Embryonic facial prominence (tissue), 1 donor: Measurements from ENCODE around the gene FCN3.
"Not testable (repeated sequence)": the region's sequence is repeated elsewhere in the genome, so short reads cannot be mapped to it uniquely, and the experiment has no call there.

Experiments used
- DNase-seq: peaks from one replicate; pipeline ENCODE4 v3.0.0-alpha.2; 2016; ENCODE audit errors: extremely low spot score

Gene FCN3

GRCh38 chr1:27374362-27375086 is at the start of gene FCN3:
FCN3 (minus strand) TSS chr1:27374824; CDS start chr1:27374818, 6 bp downstream.
- no peak for DNase-seq

DNA sequence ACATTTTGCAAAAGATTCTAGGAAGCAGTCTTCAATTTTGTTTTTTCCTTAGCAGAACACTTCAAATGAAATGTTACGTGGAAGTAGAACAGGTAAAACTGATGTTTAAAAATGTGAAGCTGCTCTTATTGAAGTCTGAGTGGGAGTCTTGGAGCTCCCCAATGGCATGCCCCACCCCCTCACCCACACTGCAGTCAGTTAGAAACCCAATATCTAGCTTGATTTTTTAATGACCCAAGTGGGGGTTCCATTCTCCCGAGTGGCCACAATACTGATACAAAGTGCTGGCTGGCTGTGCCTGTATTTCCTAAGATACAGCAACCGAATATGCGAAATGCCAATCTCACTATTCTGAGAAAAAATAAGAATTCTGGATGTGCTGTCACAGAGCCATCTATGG is 49.1 kb upstream of the FCN3 start:
- DNase-seq, result no peak

- no peak for DNase-seq
Observed at GRCh38 chr1:27418326-27419185, 43.9 kb upstream of the FCN3 start.

- no peak for DNase-seq
Observed at GRCh38 chr1:27417713-27418112, 43.1 kb upstream of the FCN3 start.

GRCh38 chr1:27416387-27417111 is 41.9 kb upstream of the FCN3 start:
- DNase-seq, result no peak

DNA sequence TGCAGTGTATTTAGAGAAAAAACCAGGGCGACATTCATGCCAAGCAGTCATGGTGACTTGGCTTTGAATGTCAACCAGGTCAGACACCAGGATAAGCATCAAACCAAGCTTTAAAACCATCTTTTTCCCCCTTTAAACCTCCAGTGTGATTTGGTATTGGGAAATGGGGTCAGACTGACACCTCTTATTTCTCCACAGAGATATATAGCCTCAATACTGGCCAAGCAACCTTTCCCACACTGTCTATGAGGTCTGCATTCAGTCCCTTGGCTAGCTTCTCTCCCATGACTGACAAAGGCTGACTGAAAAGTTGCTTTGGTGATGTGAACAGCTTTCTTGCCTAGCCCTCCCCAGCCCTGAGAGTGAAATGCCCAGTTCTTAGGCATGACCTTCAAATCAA is 39.5 kb upstream of the FCN3 start:
- no peak for DNase-seq

DNA sequence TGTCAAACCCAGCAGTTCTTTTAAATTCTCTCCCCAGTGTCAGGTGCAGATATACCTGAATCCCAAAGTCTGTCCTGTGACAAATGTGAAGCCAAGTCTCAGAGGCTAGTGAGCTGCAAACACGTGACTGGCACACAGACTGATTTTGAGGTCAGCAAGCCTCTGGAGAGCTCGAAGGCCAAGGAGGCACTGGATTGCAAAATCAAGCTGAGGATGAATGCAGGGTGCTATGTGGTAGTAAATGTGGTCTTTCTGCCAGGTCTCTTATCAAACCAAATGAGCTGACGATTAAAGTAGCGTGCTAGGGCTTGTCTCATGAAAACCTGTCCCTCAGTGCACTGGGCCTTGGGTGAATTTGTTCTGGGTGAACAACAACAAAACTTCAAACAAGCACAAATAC is 38.4 kb upstream of the FCN3 start:
- no peak for DNase-seq

GRCh38 chr1:27412502-27412901 is 37.9 kb upstream of the FCN3 start:
- DNase-seq, result no peak

DNA sequence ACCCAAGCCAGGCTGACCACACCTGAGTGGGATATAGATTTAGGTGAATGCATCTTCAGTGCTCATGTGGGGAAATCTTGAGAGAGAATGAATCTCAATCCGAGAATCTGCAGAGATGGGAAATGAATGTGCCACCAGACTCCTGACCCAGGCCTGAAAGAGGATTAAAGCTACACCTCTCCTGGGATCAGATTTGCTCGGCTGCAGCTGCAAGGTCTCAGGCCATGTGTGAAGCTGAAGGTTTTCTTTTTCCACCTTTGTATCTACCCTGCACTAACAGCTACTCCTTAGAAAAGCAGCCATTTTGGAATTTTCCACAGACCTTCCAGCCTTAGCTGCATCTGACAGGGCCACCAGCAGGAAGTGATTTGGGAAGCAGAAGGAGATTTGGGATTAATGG is 36.1 kb upstream of the FCN3 start:
- no peak for DNase-seq

- no peak for DNase-seq
Observed at GRCh38 chr1:27409669-27410068, 35.0 kb upstream of the FCN3 start.

DNA sequence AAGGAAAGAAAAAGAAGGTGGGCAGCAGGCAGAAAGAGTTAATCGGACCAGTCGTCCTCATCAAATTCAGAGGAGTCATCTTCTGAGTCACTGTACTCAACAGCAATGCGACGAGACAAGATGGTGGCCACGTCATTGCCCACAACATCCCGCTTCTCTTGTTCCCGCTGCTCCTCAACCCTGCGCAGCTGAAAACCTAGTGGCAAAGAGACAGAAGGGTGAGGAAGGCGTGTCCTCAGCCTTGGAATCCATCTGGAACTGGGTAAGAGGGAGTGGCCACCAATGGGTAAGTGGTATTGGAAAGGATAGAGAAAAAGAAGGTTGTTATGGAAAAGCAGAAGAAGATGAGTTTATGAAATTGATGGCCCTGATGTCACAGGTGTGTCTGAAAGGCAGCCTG is 33.5 kb upstream of the FCN3 start:
- DNase-seq, result no peak

GRCh38 chr1:27406791-27407190 is 32.2 kb upstream of the FCN3 start:
- DNase-seq, result not testable (repeated sequence)

DNA sequence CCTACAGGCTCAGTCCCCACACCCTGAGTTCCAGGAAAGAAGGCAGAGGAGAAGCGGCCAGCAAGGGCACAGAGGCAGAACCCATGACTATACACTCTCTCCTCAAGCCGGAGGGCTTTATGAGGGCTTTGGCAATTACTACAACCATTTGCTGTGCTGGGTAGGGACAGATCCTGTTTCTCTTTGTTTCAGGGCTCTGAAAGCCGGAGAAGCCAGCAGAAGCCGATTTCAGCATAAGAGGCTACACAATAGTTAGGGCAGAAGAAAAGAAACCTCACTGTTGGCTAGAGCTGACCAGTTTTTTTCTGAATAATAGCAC is 31.7 kb upstream of the FCN3 start:
- no peak for DNase-seq

DNA sequence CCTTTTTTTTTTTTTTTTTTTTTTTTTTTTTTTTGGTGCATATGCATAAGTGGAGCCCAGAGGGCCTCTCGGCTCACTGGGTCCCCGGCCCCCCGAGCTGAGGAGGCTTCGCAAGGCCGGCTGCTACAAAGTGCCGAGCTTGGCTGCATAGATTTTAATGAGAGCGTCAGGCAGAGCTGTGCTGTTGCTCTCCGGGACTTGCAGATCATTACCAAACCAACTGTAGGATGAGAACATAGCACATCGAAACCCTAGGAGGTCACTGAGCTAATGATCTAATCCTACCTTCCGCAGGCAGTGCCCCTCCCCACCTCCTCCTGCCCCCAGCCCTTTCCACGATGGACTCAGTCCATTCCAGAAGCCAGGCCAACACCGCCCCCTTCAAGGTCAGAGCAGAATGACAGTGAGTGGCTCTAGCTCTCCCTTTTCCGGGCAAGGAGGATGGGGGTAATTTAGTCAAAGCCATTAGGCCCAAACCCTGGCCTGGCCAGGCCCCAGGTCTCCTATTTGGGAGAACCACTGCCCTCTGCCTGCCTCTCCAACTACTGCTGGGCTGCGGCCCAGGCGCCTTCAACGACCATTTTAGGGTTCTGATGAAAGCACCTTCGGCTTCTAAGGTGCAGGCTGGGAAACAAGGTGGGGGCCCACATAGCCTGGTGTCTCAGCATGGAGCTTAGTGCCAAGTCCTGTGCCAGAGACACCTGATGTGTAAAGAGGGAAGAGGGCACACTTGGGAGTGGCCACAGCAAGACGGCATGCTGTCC is 31.2 kb upstream of the FCN3 start:
- not testable (repeated sequence) for DNase-seq

DNA sequence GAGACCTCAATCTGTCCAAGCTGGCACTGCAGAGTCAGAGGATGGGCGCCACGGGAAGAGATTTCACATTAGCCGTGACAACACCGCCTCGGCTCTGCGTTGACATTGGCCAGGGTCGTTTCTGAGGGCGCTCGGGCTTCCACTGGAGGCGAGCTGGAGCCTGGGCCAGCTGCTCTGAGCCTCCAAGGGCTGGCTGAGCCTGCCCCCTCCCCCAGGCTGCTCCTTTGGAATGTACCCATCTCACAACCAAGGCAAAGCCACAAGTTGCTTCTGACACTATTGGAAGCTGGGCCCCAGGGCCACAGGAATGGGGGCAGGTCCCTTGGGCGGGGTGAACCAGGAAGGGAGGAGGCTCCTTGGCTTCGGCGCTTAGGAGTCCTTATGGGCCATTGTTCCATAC is 30.4 kb upstream of the FCN3 start:
- no peak for DNase-seq

GRCh38 chr1:27403931-27404330 is 29.3 kb upstream of the FCN3 start:
- no peak for DNase-seq

DNA sequence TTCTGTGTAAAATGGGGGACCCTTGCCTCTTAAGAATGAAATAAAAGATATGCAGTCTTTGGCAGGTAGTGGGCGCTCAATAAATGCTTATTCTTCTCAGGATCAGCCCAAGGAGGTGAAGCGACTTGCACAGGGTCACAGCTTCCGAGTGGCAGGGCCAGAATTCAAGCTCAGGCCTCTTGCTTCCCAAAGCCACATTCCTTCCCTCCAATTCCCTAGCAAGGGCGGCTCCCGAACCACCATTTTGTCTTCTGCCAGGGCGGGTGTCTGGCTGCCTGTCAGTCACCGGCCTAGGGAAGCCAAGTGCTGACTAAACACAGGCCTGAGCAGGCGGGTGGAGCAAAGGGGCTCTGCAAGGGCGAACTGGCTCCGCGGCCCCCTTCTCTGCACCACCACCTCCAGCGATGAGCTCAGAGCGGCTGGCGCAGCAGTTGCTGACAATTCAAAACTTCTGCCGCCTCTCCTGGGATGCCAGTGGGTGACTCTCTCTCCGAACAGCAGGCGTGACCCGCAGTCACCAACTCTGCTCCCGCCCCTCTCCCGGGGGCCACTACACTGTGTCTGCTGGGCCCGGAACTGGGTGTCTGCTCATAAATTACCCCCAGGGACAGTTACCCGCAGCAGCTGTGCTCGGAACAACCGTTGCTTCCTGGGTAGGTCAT is 28.6 kb upstream of the FCN3 start:
- peak; percentile 51 for DNase-seq

DNA sequence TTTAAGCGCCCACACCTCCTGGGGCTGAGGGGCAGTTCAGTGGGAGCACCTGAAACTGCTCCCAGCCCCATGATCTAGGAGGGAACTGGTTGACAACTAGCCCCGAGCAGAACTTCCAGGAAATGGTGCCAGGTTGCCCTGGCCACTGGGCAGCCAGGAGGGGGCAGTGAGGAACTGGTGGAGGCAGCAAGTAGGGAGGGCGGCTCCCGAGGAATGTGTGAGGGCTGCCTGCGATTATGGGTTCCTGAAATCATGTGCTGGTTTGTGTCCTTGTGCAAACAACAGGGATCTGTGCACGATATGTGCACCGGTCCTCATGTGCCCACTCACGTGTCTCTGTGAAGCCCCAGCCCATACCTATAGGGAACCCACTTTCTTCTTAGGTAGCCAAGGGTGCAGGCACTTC is 27.7 kb upstream of the FCN3 start:
- DNase-seq, result no peak

- DNase-seq, result no peak
Observed at GRCh38 chr1:27400963-27401341, 26.3 kb upstream of the FCN3 start.

DNA sequence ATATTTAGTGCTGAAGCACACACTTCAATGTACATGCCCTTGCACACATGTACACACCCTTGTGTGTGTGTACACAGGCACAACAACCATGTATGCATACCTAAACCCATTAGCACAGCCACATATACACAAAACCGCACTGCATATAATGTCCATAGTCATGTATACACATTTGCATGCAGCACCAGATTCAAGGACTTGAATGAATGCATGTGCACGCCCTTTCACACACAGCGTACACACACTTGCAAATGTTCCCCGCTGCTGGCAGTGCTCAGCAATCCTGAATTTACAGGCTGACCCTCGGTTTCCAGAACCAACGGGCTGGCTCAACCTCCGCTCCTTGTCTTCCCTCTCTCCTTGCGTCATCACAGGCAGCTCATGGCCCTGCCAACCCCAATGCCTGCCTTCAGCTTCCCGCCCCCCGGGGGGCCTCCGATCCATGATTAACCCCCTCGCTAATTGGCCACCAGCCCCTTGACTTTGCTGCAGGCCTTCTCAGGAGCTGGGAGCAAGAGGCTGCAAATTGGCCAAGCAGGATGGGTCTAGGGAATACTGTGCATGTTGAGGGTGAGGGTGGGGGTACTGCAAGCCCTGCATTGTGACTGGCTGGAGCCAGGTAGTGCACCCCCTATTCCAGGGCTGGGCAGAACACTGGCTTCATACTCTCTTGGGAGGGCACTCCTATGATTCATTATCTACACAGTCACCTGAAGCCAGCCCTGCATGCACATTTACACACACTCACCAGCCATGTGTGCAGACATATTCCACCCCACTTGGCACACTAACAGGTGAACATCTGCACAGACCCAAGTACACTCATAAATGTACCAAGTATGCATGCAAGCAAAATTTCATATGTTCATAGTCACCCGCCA is 25.7 kb upstream of the FCN3 start:
- DNase-seq, result no peak
